ENCODE data around the gene TCF4. TPM values are rescaled to one million over a fixed set of nuclear protein-coding genes. Genes with fewer than 3 reads are reported as not detected.

Gene TCF4
- total RNA-seq, 1 donor from 2014 or later, result 4.5 TPM

GRCh38 chr18:55398858-55399257 lies 189.1 kb downstream of the TCF4 start:
- intact Hi-C loops (cut with micrococcal nuclease), result no loop called here

- intact Hi-C loops (cut with micrococcal nuclease), result no loop called here
Measured at GRCh38 chr18:55396979-55397378, 191.0 kb downstream of the TCF4 start.

GRCh38 chr18:55396267-55396905 lies 191.6 kb downstream of the TCF4 start:
- intact Hi-C loops (cut with micrococcal nuclease), result no loop called here

- intact Hi-C loops (cut with micrococcal nuclease), result no loop called here
Measured at GRCh38 chr18:55395799-55396198, 192.2 kb downstream of the TCF4 start.

- intact Hi-C loops (cut with micrococcal nuclease), result no loop called here
Measured at GRCh38 chr18:55390898-55391297, 197.1 kb downstream of the TCF4 start.

GRCh38 chr18:55387139-55387984 lies 200.6 kb downstream of the TCF4 start:
- intact Hi-C loops (cut with micrococcal nuclease), result no loop called here

GRCh38 chr18:55386545-55386944 lies 201.4 kb downstream of the TCF4 start:
- intact Hi-C loops (cut with micrococcal nuclease), result no loop called here

GRCh38 chr18:55385770-55386169 lies 202.2 kb downstream of the TCF4 start:
- intact Hi-C loops (cut with micrococcal nuclease), result no loop called here

- intact Hi-C loops (cut with micrococcal nuclease), result no loop called here
Measured at GRCh38 chr18:55384551-55385275, 203.3 kb downstream of the TCF4 start.

GRCh38 chr18:55384115-55384514 lies 203.9 kb downstream of the TCF4 start:
- intact Hi-C loops (cut with micrococcal nuclease), result no loop called here

GRCh38 chr18:55382277-55382805 lies 205.7 kb downstream of the TCF4 start:
- intact Hi-C loops (cut with micrococcal nuclease), result no loop called here

- intact Hi-C loops (cut with micrococcal nuclease), result no loop called here
Measured at GRCh38 chr18:55381277-55381676, 206.7 kb downstream of the TCF4 start.

GRCh38 chr18:55380589-55380988 lies 207.4 kb downstream of the TCF4 start:
- intact Hi-C loops (cut with micrococcal nuclease), result no loop called here

- intact Hi-C loops (cut with micrococcal nuclease), result no loop called here
Measured at GRCh38 chr18:55376387-55376786, 211.6 kb downstream of the TCF4 start.

GRCh38 chr18:55375930-55376329 lies 212.1 kb downstream of the TCF4 start:
- intact Hi-C loops (cut with micrococcal nuclease), result no loop called here

GRCh38 chr18:55374741-55375140 lies 213.3 kb downstream of the TCF4 start:
- intact Hi-C loops (cut with micrococcal nuclease), result no loop called here

GRCh38 chr18:55372209-55372608 lies 215.8 kb downstream of the TCF4 start:
- intact Hi-C loops (cut with micrococcal nuclease), result no loop called here

- intact Hi-C loops (cut with micrococcal nuclease), result no loop called here
Measured at GRCh38 chr18:55370936-55371335, 217.1 kb downstream of the TCF4 start.

- intact Hi-C loops (cut with micrococcal nuclease), result no loop called here
Measured at GRCh38 chr18:55369346-55369745, 218.6 kb downstream of the TCF4 start.

- intact Hi-C loops (cut with micrococcal nuclease), result no loop called here
Measured at GRCh38 chr18:55365342-55365741, 222.7 kb downstream of the TCF4 start.

- intact Hi-C loops (cut with micrococcal nuclease), result no loop called here
Measured at GRCh38 chr18:55362303-55362702, 225.7 kb downstream of the TCF4 start.

Data from T-helper 2 cell treated with Interferon-gamma antibody and Interleukin-4, amounts not matched to agents 100 ng/mL and 5 ng/mL, for 36 hours (primary cell).